ENCODE measurements around the gene STOML1. TPM values are rescaled to one million over a fixed set of nuclear protein-coding genes. Genes with fewer than 3 reads are reported as not detected.
A peak's percentile ranks its signal among the peaks of the same experiment; 100 is the strongest.

Gene STOML1
- total and polyA plus RNA-seq, 2 experiments from 2014 or later, result 14.2 to 21.0 TPM

DNA sequence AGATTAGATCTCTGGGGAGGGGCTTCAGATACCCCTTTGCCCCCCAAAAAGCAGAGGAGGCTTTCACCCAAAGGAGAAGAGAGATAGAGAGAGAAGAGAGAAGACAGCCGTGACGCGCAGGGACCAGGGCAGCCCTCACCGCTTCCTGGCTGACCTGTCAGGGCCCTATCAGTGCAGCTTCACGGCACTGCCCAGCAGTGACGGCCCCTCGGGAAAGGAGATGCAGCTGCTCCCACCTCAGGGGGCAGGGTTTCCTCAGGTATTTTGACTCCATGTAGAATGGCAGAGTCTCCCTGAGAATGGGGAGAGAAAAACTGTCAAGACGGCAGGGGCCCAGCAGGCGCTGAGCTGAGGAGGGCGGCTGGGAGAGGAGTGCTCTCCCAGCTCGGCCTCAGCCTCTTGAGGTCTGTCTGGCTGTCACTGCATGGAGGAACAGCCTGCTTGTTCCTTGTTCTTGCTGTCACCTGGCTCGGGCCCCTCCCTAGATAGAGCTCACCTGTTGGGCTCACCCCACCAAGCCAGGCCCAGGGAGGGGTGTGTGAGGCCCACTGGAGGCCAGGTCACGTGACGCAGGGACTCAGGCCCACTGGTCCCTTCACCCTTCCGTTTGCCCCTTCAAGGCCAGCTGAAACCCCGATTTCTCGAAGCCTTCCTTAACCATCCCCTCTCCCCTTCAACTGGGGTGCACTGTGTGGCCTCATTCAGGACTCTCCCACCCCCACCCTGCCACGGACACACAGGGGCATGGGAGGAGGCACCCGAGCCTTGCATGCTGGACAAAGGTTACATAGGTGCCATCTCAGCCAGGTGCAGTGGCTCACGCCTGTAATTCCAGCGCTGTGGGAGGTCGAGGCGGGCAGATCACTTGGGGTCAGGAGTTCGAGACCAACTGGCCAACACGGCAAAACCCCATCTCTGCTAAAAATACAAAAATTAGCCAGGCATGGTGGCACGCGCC, 37.6 kb downstream of the STOML1 start:
- Histone ChIP-seq H3K79me2 (no peaks in the 10 kb centered on the region), H3K4me1 (ENCODE audit: insufficient read depth) (peaks cover 14% of the 10 kb centered on the region), H3K9me3 (ENCODE audit: low read depth) (no peaks in the 10 kb centered on the region), H3K4me2 (no peak overlapping the region), H2AFZ (no peak overlapping the region), H3K4me3 (no peak overlapping the region), H3K36me3 (replicated peaks; ENCODE audit: insufficient read depth, low read depth) (no peaks in the 10 kb centered on the region), H3K27ac (no peak overlapping the region), H4K20me1 (ENCODE audit: insufficient read depth, poor library complexity, severe bottlenecking) (no peaks in the 10 kb centered on the region), H3K9me2 (replicated peaks; ENCODE audit: insufficient read depth) (no peaks in the 10 kb centered on the region), H3K27me3 (no peaks in the 10 kb centered on the region)
- peak; percentile 3 for DNase-seq (ENCODE audit: low spot score)
- no peak for TF ChIP-seq EZH2 (IDR thresholded peaks at IDR 0.05; ENCODE audit: borderline replicate concordance)
- no peak for TF ChIP-seq EZH2phosphoT487 (IDR thresholded peaks at IDR 0.05; ENCODE audit: low read depth, severe bottlenecking, unreplicated experiment)
- TF ChIP-seq, protein P1, sequence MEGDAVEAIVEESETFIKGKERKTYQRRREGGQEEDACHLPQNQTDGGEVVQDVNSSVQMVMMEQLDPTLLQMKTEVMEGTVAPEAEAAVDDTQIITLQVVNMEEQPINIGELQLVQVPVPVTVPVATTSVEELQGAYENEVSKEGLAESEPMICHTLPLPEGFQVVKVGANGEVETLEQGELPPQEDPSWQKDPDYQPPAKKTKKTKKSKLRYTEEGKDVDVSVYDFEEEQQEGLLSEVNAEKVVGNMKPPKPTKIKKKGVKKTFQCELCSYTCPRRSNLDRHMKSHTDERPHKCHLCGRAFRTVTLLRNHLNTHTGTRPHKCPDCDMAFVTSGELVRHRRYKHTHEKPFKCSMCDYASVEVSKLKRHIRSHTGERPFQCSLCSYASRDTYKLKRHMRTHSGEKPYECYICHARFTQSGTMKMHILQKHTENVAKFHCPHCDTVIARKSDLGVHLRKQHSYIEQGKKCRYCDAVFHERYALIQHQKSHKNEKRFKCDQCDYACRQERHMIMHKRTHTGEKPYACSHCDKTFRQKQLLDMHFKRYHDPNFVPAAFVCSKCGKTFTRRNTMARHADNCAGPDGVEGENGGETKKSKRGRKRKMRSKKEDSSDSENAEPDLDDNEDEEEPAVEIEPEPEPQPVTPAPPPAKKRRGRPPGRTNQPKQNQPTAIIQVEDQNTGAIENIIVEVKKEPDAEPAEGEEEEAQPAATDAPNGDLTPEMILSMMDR (IDR thresholded peaks at IDR 0.05; ENCODE audit: poor library complexity), result no peak
- WGBS (ENCODE audit: low lambda C conversion rate, missing lambda C conversion rate), result 90% methylated on average over 27 of the region's 27 CpGs

DNA sequence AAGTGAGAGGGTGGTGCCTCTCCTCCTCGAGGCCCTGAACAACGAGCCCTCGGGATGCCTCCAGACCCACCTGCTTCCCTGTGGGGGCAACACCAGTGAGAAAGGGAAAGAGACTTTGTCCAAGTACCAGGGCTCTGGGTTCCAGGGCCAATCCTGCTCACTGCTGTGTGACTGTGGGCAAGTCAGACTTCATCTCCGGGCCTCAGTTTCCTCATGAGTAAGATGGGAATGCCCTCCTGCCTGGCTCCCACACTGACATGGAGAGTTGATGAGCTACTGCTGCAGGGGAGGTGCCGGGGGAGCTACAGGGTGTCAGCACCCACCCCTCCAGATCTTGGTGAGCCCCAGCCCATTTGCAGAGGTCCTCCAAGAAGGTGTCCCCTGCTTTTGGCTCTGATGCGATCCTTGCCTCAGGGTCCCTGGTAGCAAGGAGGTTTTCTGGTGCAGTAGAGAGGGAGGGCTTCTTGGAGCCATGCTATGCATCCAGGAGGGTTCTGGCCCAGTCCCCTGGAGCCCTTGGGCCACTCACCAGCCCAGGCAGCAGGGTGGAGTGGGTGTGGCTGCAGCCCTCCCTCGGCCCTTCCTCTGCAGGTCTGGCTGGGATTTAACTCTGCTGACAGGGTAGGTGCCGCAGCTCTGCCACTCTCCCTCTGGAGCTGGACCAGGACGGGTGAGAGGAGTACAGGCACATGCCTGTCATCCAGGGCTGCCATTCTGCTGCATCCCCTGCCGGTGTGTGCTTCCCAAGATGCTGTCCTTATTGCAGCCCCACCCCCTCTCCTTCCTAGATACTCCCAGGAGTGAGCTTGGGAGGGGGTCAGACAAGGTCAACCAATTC, 39.0 kb downstream of the STOML1 start:
- Histone ChIP-seq H2AFZ (no peak overlapping the region), H3K4me2 (no peak overlapping the region), H4K20me1 (ENCODE audit: insufficient read depth, poor library complexity, severe bottlenecking) (no peaks in the 10 kb centered on the region), H3K27ac (no peak overlapping the region), H3K36me3 (replicated peaks; ENCODE audit: insufficient read depth, low read depth) (no peaks in the 10 kb centered on the region), H3K9me2 (replicated peaks; ENCODE audit: insufficient read depth) (no peaks in the 10 kb centered on the region), H3K9me3 (ENCODE audit: low read depth) (no peaks in the 10 kb centered on the region), H3K27me3 (no peaks in the 10 kb centered on the region), H3K4me1 (ENCODE audit: insufficient read depth) (peaks cover 14% of the 10 kb centered on the region), H3K79me2 (no peaks in the 10 kb centered on the region), H3K4me3 (no peak overlapping the region)
- no peak for TF ChIP-seq EZH2phosphoT487 (IDR thresholded peaks at IDR 0.05; ENCODE audit: low read depth, severe bottlenecking, unreplicated experiment)
- TF ChIP-seq, protein P1 (IDR thresholded peaks at IDR 0.05; ENCODE audit: poor library complexity), result no peak
- TF ChIP-seq EZH2 (IDR thresholded peaks at IDR 0.05; ENCODE audit: borderline replicate concordance), result no peak
- WGBS (ENCODE audit: low lambda C conversion rate, missing lambda C conversion rate), result 77% methylated on average over 10 of the region's 10 CpGs
- DNase-seq (ENCODE audit: low spot score), result no peak

DNA sequence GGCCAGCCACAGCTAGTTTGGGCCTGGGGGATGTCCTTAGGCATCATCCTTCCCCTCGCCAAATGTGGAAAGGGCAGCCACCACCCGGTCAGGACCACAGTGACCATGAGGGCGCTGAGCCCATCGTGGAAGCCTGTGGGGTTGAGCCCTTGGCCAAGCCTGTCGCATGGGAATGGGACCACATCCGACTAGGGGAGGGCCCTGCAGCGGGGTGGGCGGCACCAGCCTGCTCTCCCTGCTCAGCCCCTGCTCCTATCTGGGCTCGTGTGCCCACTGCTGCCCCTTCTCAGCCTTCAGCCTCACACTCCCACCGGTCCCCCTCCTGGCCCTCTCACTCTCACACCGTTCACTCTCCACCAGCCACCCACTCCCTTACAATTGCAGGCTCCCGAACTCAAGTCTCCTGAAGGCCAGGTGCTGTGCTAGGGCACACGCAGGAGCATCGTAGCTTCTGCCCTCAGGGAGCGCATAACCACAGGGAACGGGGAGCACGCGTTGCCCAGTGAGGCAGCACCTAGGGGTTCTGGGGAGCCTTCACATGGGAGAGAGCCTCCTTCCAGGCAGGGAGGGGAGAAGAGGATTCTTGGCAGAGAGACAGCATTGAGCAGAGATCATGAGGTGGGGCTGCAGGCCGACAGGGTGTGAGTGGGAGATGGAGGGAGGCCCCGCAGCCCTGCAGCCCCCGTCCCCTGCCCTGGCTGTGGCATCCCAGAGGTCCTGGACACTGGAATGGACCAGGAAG, 39.8 kb downstream of the STOML1 start:
- H2AFZ ChIP-seq, result no peak overlapping the region
- H3K4me3 ChIP-seq, result no peak overlapping the region
- no peaks in the 10 kb centered on the region for H3K9me3 ChIP-seq (ENCODE audit: low read depth)
- peak overlapping the region; percentile 88 for H3K27ac ChIP-seq
- no peak for TF ChIP-seq EZH2 (IDR thresholded peaks at IDR 0.05; ENCODE audit: borderline replicate concordance)
- TF ChIP-seq, protein P1 (IDR thresholded peaks at IDR 0.05; ENCODE audit: poor library complexity), result no peak
- no peak for TF ChIP-seq EZH2phosphoT487 (IDR thresholded peaks at IDR 0.05; ENCODE audit: low read depth, severe bottlenecking, unreplicated experiment)
- no peaks in the 10 kb centered on the region for H3K27me3 ChIP-seq
- H3K4me1 ChIP-seq (ENCODE audit: insufficient read depth), result peaks cover 14% of the 10 kb centered on the region
- no peaks in the 10 kb centered on the region for H3K79me2 ChIP-seq
- no peaks in the 10 kb centered on the region for H4K20me1 ChIP-seq (ENCODE audit: insufficient read depth, poor library complexity, severe bottlenecking)
- DNase-seq (ENCODE audit: low spot score), result no peak
- no peaks in the 10 kb centered on the region for H3K36me3 ChIP-seq (replicated peaks; ENCODE audit: insufficient read depth, low read depth)
- no peaks in the 10 kb centered on the region for H3K9me2 ChIP-seq (replicated peaks; ENCODE audit: insufficient read depth)
- 91% methylated on average over 20 of the region's 21 CpGs for WGBS (ENCODE audit: low lambda C conversion rate, missing lambda C conversion rate)
- no peak overlapping the region for H3K4me2 ChIP-seq
